Spleen (tissue), 7 donors: ENCODE measurements around the gene RBM47.

ENCODE experiments used
- POLR2A ChIP-seq, 3 donors: fragments of 450-650 bp; IDR thresholded peaks; one replicate each; pipeline ENCODE4 v1.5.1; 2017; ENCODE audit warnings: antibody characterized with exemption in 3 of 3, mild to moderate bottlenecking in 1 of 3
- POLR2AphosphoS5 ChIP-seq, 3 donors: sonication (generic); formaldehyde crosslinking; IDR thresholded peaks; one replicate each; pipeline ENCODE4 v1.5.1; 2017; ENCODE audit warnings: antibody characterized with exemption in 3 of 3
- TF ChIP-seq, protein P1 (sequence below), 11 experiments: fragments of 200-600 bp in 7 of 11; fragments of 450-650 bp in 4 of 11; sonication (generic) in 4 of 11; IDR thresholded peaks in 8 of 11; conservative IDR thresholded peaks in 3 of 11; 1 replicate in 7 of 11; 2 replicates in 4 of 11; pipeline versions ENCODE4 v1.4.0 to v1.8.0; 2016 to 2021; ENCODE audit warnings: antibody characterized with exemption in 11 of 11, inconsistent platforms in 4 of 11, mild to moderate bottlenecking in 1 of 11
- donor health status: DM: no; HTN: no; CAD: no; lungs with moderate emphysema.
- donor health status: DM: no; HTN: no; CAD: no.
- donor health status: DM: no; HTN: no; CAD: no.

DNA sequence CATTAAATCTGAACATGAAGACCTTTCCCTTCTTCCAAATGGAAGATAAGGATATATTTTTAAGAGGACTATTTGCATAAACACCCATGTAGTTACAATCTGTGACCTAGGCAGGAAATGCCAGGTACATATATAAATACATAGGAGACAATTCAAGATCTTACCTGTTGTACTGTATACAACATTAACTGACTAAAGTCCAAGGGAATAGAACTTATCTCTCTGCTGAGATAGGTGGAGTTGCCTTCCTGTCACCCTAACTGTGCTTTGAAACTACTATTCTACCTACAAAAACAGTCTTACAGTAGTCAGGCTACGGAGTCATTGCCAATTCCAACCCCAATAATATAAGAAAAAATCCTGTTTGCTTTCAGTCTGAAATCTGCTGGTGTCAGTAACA, 188.2 kb downstream of the RBM47 start:
- TF ChIP-seq POLR2A (IDR thresholded peaks at IDR 0.05) (no peak), POLR2AphosphoS5 (IDR thresholded peaks at IDR 0.05) (no peak)
- TF ChIP-seq, protein P1, sequence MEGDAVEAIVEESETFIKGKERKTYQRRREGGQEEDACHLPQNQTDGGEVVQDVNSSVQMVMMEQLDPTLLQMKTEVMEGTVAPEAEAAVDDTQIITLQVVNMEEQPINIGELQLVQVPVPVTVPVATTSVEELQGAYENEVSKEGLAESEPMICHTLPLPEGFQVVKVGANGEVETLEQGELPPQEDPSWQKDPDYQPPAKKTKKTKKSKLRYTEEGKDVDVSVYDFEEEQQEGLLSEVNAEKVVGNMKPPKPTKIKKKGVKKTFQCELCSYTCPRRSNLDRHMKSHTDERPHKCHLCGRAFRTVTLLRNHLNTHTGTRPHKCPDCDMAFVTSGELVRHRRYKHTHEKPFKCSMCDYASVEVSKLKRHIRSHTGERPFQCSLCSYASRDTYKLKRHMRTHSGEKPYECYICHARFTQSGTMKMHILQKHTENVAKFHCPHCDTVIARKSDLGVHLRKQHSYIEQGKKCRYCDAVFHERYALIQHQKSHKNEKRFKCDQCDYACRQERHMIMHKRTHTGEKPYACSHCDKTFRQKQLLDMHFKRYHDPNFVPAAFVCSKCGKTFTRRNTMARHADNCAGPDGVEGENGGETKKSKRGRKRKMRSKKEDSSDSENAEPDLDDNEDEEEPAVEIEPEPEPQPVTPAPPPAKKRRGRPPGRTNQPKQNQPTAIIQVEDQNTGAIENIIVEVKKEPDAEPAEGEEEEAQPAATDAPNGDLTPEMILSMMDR (IDR thresholded peaks at IDR 0.05 in 8 of 11, conservative IDR thresholded peaks at IDR 0.05 in 3 of 11) = no peak
